GM19193 (cell line): ENCODE measurements around the gene KCNE5.

Source experiments
- POLR2A ChIP-seq: IDR thresholded peaks from 4 replicates; pipeline ENCODE4 v1.6.1; 2011; ENCODE audit not compliant: insufficient read depth, insufficient read length; ENCODE audit errors: extremely low read depth

Gene KCNE5

GRCh38 chrX:109623997-109624396 lies 975 bp downstream of the KCNE5 start:
- no peak for TF ChIP-seq POLR2A

DNA sequence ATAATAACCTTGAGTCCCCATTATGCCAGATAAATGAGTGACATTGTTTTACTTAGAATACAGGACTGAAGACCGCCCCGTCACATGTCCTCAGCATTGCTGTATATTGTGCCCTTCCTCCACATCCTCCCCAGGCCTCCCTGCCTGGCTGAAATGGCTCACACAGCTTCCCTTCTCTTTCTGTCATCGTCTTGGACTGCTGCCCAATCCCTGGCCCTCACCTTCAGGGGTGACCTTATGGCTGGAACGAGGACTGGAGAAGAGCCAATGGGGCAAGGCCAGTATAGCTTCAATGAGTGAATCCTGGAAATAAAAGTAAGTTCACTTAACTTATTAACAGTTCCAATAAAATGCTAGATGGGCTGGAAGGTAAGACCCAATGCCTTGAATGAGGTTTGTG lies 2.7 kb downstream of the KCNE5 start:
- no peak for TF ChIP-seq POLR2A

DNA sequence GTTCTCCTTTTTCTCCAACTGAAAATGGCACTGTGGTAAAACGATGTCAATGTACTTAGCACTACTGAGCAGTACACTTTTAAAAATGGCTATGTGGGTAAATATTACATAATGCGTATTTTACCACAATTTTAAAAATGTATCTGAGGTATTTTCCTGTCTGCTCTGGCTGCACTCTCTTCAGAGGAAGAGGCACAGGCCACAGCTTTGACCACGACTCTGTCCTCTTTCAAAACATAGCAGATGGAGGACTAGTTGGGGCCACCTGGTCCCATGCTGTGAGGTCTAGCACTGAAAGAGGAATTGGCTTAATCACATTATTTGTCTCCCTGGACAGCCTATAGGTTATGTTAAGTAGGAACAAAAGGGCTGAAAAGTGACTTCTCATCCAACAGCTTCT lies 5.2 kb downstream of the KCNE5 start:
- TF ChIP-seq POLR2A: no peak

- no peak for TF ChIP-seq POLR2A
These were observed 10.0 kb downstream of the KCNE5 start for GRCh38 chrX:109614951-109615350.

DNA sequence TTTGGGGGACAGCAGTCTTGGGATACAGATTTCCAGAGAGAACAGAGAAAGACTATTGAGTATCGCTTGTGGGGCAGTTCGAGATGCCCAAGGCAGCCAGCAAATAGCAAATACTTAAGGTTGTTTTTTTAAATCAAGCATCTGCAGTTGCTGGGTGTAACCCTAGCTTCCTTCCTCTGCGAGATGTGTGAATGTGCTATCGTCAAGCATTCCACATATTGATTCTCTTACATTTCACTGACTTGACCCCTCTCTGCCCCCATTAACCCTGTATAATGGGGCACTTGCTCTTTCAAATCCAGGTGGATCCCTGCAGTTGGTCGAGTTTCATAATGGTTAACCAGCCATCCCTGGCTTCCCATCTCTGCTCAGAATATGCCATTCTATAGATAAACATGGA lies 23.5 kb downstream of the KCNE5 start:
- no peak for TF ChIP-seq POLR2A

DNA sequence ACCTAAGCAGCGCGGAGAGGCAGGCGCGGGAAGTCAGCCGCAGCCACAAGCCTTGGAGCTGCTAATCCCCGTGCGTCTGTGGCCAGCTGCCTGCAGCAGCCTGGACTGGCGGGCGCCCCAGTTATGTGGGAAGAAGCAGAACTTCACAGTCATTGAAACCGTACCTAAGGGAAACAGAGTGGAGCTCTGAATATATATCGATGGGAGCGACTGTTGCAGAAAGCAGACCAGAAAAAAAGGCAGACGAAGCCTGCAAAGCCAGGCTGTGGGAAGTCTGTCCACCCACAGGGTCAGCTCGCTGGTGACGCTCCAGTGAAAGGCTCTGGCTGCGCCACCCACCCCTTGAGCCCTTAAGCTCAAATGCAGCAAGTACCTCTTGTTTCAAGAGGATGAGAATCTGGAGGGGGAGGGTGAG lies 24.7 kb downstream of the KCNE5 start:
- TF ChIP-seq POLR2A: no peak

DNA sequence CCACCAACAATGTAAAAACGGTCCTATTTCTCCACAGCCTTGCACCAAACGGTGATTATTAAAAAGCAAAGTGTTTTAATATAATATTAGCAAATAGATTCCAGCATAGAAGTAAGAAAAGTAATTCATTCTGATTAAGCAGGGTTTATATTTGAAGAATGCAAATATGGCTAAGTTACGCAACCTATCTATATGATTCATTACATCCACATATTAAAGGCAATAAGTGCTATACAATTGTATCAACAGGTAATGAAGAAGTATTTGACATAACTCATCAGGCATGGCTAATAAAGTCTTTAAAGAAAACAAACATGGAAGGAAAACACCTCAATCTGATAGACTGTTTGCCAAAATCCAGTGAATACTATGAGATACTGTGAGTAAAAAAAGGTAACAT lies 29.0 kb downstream of the KCNE5 start:
- no peak for TF ChIP-seq POLR2A

GRCh38 chrX:109590176-109590575 lies 34.8 kb downstream of the KCNE5 start:
- TF ChIP-seq POLR2A: no peak

DNA sequence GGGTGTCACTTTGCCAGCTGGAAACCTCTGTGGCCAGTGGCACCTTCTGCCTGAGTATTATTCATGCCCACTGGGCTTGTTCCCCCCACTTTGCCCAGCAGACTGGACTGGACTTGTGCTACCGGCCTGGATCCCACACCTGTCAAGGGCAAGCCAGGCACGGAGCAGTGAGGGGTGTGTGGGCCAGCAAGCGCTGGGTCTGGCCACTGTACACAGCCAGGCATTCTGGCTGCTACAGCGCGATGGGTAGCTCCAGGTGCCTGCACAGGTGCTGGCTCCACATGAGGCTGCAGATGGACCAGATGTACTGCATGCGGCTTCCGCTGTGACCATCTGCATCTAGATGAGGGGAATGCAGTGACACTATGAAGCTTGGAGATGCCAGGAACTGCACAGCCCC lies 39.5 kb downstream of the KCNE5 start:
- no peak for TF ChIP-seq POLR2A

DNA sequence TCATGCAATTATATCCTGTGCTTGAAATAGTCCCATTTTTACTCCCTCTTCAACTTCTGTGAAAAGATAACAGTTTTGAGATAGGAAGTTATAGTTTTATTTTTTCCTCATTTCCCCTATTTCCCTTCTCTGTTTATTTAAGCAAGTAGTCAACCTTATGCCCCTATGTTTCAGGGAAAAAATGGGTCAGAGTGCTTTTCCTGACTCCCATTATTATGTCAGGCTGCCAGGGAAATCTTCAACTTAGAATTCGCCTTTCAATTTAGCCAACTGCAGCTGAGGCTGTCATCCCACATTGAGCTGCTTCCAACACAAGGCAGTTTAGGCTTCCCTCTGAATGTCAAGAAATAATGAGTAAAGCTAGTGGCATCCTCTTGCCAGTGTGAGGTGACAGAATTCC lies 46.1 kb downstream of the KCNE5 start:
- TF ChIP-seq POLR2A: no peak

- TF ChIP-seq POLR2A: no peak
These were observed 47.9 kb downstream of the KCNE5 start for GRCh38 chrX:109577055-109577454.
